ENCODE results near the gene ISG20L2. TPM values are rescaled to one million over a fixed set of nuclear protein-coding genes. Genes with fewer than 3 reads are reported as not detected.

ISG20L2 gene
- total RNA-seq, 1 experiment from 2014 or later, result 33.2 TPM

DNA sequence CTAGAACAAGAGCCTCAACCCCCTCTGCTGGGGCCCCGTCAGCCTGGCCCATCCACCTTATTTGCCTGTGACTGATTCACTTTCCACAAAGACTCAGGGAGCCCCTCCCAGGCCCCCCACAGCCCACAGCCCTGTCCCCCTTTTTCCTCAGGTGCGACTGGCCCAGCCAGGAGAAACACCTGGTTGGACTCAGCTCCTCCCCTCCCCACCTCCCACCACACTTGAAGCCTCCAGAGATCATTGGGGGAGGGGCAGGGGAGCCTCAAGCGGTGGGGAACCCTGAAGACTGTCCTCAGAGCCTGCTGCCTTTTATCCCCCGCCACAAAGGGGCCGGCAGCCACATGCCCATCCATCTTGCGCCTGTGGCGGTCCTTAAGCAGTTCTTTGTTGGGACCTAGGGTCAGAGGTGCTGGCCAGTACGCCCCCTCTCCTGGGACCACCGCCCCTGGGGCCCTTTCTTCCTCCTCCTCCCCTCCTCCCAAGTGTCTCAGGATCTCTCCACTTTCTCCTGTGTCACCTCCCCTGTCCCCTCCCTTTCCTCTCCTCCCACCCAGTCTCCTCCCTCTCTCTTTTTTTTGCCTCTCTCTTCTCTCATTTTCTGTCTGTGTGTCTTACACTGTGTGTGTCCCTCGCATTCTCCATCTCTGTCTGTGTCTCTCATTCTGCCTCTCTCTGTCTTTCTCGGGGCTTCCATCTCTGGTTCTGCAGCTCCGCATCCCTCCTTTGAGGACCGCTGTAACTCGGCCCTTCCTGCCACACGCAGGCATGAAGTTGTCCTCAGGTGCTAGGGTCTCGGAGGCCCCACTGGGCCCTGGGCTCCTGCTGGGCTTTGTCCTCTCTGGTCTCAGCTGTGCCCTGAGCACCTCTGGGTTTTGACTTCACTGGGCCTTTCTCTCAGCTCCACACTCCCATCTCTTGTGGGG lies 35.4 kb downstream of the ISG20L2 start:
- TF ChIP-seq EZH2 (IDR thresholded peaks at IDR 0.05; ENCODE audit: low read depth), result no peak
- TF ChIP-seq, protein P1, sequence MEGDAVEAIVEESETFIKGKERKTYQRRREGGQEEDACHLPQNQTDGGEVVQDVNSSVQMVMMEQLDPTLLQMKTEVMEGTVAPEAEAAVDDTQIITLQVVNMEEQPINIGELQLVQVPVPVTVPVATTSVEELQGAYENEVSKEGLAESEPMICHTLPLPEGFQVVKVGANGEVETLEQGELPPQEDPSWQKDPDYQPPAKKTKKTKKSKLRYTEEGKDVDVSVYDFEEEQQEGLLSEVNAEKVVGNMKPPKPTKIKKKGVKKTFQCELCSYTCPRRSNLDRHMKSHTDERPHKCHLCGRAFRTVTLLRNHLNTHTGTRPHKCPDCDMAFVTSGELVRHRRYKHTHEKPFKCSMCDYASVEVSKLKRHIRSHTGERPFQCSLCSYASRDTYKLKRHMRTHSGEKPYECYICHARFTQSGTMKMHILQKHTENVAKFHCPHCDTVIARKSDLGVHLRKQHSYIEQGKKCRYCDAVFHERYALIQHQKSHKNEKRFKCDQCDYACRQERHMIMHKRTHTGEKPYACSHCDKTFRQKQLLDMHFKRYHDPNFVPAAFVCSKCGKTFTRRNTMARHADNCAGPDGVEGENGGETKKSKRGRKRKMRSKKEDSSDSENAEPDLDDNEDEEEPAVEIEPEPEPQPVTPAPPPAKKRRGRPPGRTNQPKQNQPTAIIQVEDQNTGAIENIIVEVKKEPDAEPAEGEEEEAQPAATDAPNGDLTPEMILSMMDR (conservative IDR thresholded peaks at IDR 0.05), result no peak
- CTCF ChIA-PET, result interaction anchor here (1.2 to 6.3 kb wide), 2 partner anchors 12 to 29 kb away, joined by 6 to 109 read pairs; partner anchors contain the start of gene CRABP2
- H3F3A ChIP-seq (ENCODE audit: insufficient read depth, low read depth), result peaks cover 55% of the 10 kb centered on the region
- H3K4me3 ChIP-seq, result peak overlapping the region; percentile 54
- no peaks in the 10 kb centered on the region for H4K20me1 ChIP-seq (ENCODE audit: insufficient read depth)
- H2AFZ ChIP-seq, result no peak overlapping the region
- no peaks in the 10 kb centered on the region for H3K27me3 ChIP-seq (ENCODE audit: insufficient read depth, low read depth)
- no peaks in the 10 kb centered on the region for H3K36me3 ChIP-seq (ENCODE audit: low read depth)
- H3K79me2 ChIP-seq (ENCODE audit: low read depth), result no peaks in the 10 kb centered on the region
- intact Hi-C loops (cut with micrococcal nuclease; ENCODE audit: unreplicated experiment), result loop anchor here (1.0 to 10.0 kb wide), 5 partner anchors 12 to 442 kb away; partner anchors contain the start of genes CRABP2, ETV3, HDGF and MEF2D
- peak overlapping the region; percentile 95 for H3K4me2 ChIP-seq
- H3K27ac ChIP-seq, result peak overlapping the region; percentile 94
- BruUV-seq (replicated peaks), result TSS peak; percentile 34
- POLR2A ChIA-PET (ENCODE audit: unreplicated experiment), result interaction anchor here (0.5 to 1.3 kb wide), 8 partner anchors 9 to 480 kb away, joined by 3 to 26 read pairs (median 6); partner anchors contain the start of genes CRABP2, ISG20L2, METTL25B and MRPL24
- DNase-seq, result peak; percentile 89 to 95
- no peaks in the 10 kb centered on the region for H3K9me3 ChIP-seq (ENCODE audit: insufficient read depth, low read depth)
- H3K9me2 ChIP-seq (ENCODE audit: insufficient read depth), result no peaks in the 10 kb centered on the region
- H3K4me1 ChIP-seq (replicated peaks; ENCODE audit: insufficient read depth), result peaks cover 59% of the 10 kb centered on the region

GRCh38 chr1:156692441-156692924 lies 36.1 kb downstream of the ISG20L2 start:
- no peak for DNase-seq
- Histone ChIP-seq H2AFZ (no peak overlapping the region), H3K9me3 (ENCODE audit: insufficient read depth, low read depth) (no peaks in the 10 kb centered on the region), H3K79me2 (ENCODE audit: low read depth) (no peaks in the 10 kb centered on the region), H3K4me1 (replicated peaks; ENCODE audit: insufficient read depth) (peaks cover 59% of the 10 kb centered on the region), H3K4me2 (peak overlapping the region; percentile 95), H3K36me3 (ENCODE audit: low read depth) (no peaks in the 10 kb centered on the region), H3K27ac (peak overlapping the region; percentile 94), H3F3A (ENCODE audit: insufficient read depth, low read depth) (peaks cover 55% of the 10 kb centered on the region), H4K20me1 (ENCODE audit: insufficient read depth) (no peaks in the 10 kb centered on the region), H3K9me2 (ENCODE audit: insufficient read depth) (no peaks in the 10 kb centered on the region), H3K4me3 (peak overlapping the region; percentile 54; the same call in 1 of the 2 replicates), H3K27me3 (ENCODE audit: insufficient read depth, low read depth) (no peaks in the 10 kb centered on the region)
- ChIA-PET CTCF (interaction anchor here (1.0 to 6.3 kb wide), 3 partner anchors 12 to 65 kb away, joined by 5 to 109 read pairs (median 9); partner anchors contain the start of gene CRABP2), POLR2A (ENCODE audit: unreplicated experiment) (interaction anchor here (0.5 to 1.2 kb wide), 6 partner anchors 10 to 480 kb away, joined by 3 to 28 read pairs (median 6); partner anchors contain the start of genes CRABP2, ISG20L2, METTL25B and PMF1)
- intact Hi-C loops (cut with micrococcal nuclease; ENCODE audit: unreplicated experiment), result loop anchor here (2.0 to 10.0 kb wide), 4 partner anchors 58 to 442 kb away; partner anchors contain the start of genes ETV3, HDGF, MEF2D and PRCC
- TF ChIP-seq EZH2 (IDR thresholded peaks at IDR 0.05; ENCODE audit: low read depth), result no peak
- TF ChIP-seq, protein P1 (conservative IDR thresholded peaks at IDR 0.05), result no peak
- BruUV-seq (replicated peaks), result no TSS peak
